Esophagus (tissue), 2 donors: ENCODE data around the gene BLOC1S1. TPM values are rescaled to one million over a fixed set of nuclear protein-coding genes. Genes with fewer than 3 reads are reported as not detected.
"Not testable (repeated sequence)": the region's sequence is repeated elsewhere in the genome, so short reads cannot be mapped to it uniquely, and the experiment has no call there.

Experiments used
- H3K27ac ChIP-seq, 2 donors: one replicate each; pipeline ENCODE4 v1.5.1; 2013; ENCODE audit warnings: low read depth in 2 of 2, mild to moderate bottlenecking in 2 of 2, inconsistent platforms in 1 of 2, low read length in 1 of 2, moderate library complexity in 1 of 2
- H3K27me3 ChIP-seq, 2 donors: one replicate each; pipeline ENCODE4 v1.6.1; 2013; ENCODE audit warnings: low read length in 2 of 2, control low read depth in 1 of 2, mild to moderate bottlenecking in 1 of 2; ENCODE audit not compliant: insufficient read depth in 2 of 2, control insufficient read depth in 1 of 2
- H3K36me3 ChIP-seq, 2 donors: one replicate each; pipeline ENCODE4 v1.6.1; 2013; ENCODE audit warnings: low read length in 1 of 2; ENCODE audit not compliant: control insufficient read depth in 2 of 2, insufficient read depth in 2 of 2
- H3K4me1 ChIP-seq, 2 donors: one replicate each; pipeline ENCODE4 v1.6.1; 2013; ENCODE audit warnings: low read length in 1 of 2; ENCODE audit not compliant: control insufficient read depth in 2 of 2, insufficient read depth in 2 of 2
- H3K4me3 ChIP-seq, 2 donors: one replicate each; pipeline ENCODE4 v1.5.1; 2013; ENCODE audit warnings: low read length in 2 of 2, mild to moderate bottlenecking in 2 of 2, low read depth in 1 of 2, moderate library complexity in 1 of 2
- H3K9me3 ChIP-seq, 2 donors: one replicate each; pipeline ENCODE4 v1.6.1; 2013; ENCODE audit warnings: mild to moderate bottlenecking in 2 of 2, low read depth in 1 of 2, low read length in 1 of 2, moderate library complexity in 1 of 2; ENCODE audit not compliant: control insufficient read depth in 2 of 2, insufficient read depth in 1 of 2
- WGBS, 2 donors: extraction: QIAGEN DNeasy Blood & Tissue Kit; methylation state at CpG; one replicate each; pipeline ENCODE4 v1.1.7; 2013; 5-methylcytosine and 5-hydroxymethylcytosine counted together
- polyA plus RNA-seq, 2 donors: library from polyadenylated mRNA; stranded (reverse); fragments of 200-250 nt; gene quantifications; one replicate each; pipeline ENCODE4 v1.2.3, GENCODE V29; 2013
- donor health status: healthy with polysubstance abuse.
- donor health status: Bipolar disorder and iron deficiency.

The BLOC1S1 gene
- polyA plus RNA-seq, 2 donors, result 269 to 326 TPM

DNA sequence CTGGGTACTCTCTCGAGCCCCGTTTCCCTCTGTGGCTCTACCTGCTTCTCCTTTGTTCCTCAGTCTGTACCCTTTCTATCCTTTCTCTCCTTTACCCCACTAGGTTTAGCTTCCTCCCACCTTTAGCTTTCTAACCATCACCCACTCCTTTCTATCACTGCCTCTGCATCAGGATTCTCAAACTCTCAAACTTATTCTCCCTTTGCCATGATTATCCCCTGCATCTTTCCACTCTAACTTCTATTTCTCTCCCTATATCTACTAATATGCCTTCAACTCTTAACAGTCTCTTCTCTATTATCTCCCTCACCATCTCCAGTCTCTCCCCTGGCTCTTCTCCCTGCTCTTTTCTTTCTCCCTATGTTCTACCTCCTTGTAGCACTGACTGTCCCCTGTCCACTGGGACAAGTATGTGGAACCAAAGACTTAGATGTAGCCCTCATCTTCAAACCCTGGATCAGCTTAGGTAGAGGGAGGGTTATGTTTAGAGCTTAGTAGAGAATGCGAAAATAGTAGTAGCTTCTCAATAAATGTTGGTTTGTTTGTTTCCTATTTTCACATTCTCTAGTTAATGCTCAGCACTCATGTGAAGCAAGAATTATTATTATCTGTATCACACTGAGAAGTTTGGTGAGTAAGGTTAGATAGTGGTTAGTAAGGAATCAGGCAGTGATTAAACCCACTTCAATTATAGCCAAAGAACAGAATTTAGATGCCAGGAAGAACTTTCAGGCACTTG is 30.5 kb downstream of the BLOC1S1 start:
- H3K9me3 ChIP-seq, result no peaks in the 10 kb centered on the region
- H3K4me1 ChIP-seq, result peaks cover 2 to 10% of the 10 kb centered on the region in 2 donors
- H3K36me3 ChIP-seq, result peaks cover 0 to 2% of the 10 kb centered on the region in 2 donors
- no peak overlapping the region for H3K4me3 ChIP-seq
- H3K27ac ChIP-seq, result no peak overlapping the region
- H3K27me3 ChIP-seq, result no peaks in the 10 kb centered on the region
- 41 to 46% methylated on average over 3 of the region's 3 CpGs for WGBS, 2 donors

DNA sequence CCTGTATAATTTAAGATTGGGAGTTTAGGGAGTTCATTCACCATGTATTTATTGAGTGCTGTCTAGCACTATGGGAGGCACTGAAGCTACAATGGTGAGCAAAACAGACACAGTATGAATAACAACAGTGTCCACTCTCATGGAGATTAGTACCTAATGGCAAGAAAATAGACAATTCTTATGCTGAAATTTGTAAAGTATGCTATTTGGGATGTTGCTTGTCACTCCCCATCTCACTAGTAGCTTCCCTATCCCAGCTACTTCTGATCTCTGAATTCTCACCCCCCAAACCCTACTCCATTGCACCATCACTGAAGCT is 31.0 kb downstream of the BLOC1S1 start:
- Histone ChIP-seq H3K27me3 (no peaks in the 10 kb centered on the region), H3K4me3 (no peak overlapping the region), H3K27ac (no peak overlapping the region), H3K9me3 (no peaks in the 10 kb centered on the region), H3K36me3 (peaks cover under 1 to 7% of the 10 kb centered on the region in 2 donors), H3K4me1 (peaks cover 2 to 10% of the 10 kb centered on the region in 2 donors)

DNA sequence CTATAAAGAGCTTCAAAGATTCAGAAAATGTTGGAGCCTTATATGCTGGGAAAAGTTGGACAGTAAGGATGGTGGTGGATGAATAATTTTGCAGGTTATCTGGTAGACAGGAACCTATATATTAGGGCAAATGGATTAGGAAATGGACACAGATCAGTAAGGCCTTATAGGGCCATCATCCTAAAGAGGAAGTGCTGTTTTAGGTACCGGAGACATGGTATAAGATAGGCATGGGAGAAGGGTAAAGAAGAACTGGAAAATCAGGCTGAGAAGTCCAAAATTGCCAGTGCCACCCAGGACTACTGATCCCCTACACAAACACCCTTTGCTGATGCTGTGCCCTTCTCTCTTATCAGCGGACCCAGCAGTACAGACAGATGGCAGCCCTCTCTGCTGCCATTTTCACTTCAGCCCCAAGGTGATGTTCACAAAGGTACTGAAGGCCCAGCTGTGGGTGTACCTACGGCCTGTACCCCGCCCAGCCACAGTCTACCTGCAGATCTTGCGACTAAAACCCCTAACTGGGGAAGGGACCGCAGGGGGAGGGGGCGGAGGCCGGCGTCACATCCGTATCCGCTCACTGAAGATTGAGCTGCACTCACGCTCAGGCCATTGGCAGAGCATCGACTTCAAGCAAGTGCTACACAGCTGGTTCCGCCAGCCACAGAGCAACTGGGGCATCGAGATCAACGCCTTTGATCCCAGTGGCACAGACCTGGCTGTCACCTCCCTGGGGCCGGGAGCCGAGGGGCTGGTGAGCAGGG is 32.6 kb downstream of the BLOC1S1 start:
- WGBS, 2 donors, result 88 to 91% methylated on average over 17 to 18 of the region's 18 CpGs
- Histone ChIP-seq H3K27me3 (no peaks in the 10 kb centered on the region), H3K9me3 (no peaks in the 10 kb centered on the region), H3K27ac (no peak overlapping the region), H3K4me3 (no peak overlapping the region), H3K4me1 (peaks cover 2 to 10% of the 10 kb centered on the region in 2 donors), H3K36me3 (peaks cover 6 to 12% of the 10 kb centered on the region in 2 donors)

DNA sequence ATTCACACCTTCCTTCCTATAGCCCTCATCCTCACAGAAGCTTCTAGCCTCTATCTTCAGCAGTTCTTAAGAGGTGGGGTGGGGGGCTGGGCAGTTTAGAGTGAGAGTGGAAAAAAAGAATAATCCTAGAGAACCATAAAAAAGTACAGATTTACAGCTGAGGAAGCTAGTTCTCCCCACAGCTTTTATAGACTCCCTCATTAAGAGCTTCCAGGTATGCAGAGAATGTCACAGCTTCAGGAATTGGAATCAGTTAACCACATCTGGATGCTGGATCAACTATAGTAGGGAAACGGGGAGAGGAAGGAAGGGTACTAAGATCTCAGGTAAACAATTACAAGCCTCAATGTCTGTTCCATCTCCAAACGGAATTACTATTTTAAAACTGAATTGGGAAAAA is 39.4 kb downstream of the BLOC1S1 start:
- Histone ChIP-seq H3K36me3 (peaks cover 12 to 17% of the 10 kb centered on the region in 2 donors), H3K4me1 (no peaks in the 10 kb centered on the region), H3K4me3 (no peak overlapping the region), H3K27me3 (no peaks in the 10 kb centered on the region), H3K9me3 (no peaks in the 10 kb centered on the region), H3K27ac (no peak overlapping the region)
- WGBS, 2 donors, result 65 to 66% methylated on average over 2 of the region's 2 CpGs

DNA sequence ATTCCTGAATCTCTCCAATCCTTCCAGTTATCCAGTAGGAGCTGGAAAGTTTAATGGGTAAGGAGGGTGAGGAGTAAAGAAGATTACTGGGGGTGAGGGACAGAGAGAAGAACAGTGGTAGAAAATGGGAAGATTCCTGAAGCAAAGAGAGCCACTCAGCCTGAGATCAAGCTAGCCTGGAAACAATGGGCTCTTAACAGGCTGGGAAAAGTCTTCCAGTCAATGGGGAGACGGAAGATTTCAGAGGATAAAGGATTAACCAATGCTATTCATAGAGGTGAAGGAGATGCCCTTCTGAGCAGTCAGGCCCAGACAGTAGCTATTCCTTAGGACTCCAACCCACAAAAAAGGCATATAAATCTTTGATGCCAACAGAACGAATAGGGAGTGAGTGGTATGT is 41.9 kb downstream of the BLOC1S1 start:
- no peak overlapping the region for H3K4me3 ChIP-seq
- H3K27me3 ChIP-seq, result no peaks in the 10 kb centered on the region
- no peaks in the 10 kb centered on the region for H3K4me1 ChIP-seq
- H3K9me3 ChIP-seq, result no peaks in the 10 kb centered on the region
- peaks cover 4 to 7% of the 10 kb centered on the region in 2 donors for H3K36me3 ChIP-seq
- no peak overlapping the region for H3K27ac ChIP-seq
- 71% methylated on average over 2 of the region's 2 CpGs for WGBS, 2 donors

DNA sequence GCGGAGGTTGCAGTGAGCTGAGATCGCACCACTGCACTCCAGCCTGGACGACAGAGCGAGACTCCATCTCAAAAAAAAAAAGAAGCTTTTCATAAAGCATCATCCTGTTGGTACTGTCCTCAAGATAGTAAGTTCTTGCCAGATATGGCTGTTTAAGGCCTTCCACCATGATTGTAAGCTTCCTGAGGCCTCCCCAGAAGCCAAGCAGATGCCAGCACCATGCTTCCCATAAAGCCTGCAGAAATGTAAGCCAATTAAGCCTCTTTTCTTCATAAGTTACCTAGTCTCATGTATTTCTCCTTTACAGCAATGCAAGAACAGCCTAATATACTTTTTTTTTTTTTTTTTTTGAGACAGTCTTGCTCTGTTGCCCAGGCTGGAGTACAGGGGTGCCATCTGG is 42.7 kb downstream of the BLOC1S1 start:
- not testable (repeated sequence) for H3K4me1 ChIP-seq, H3K4me3 ChIP-seq, H3K27ac ChIP-seq, H3K27me3 ChIP-seq, H3K9me3 ChIP-seq, H3K36me3 ChIP-seq
- 98 to 99% methylated on average over 4 of the region's 4 CpGs for WGBS, 2 donors

DNA sequence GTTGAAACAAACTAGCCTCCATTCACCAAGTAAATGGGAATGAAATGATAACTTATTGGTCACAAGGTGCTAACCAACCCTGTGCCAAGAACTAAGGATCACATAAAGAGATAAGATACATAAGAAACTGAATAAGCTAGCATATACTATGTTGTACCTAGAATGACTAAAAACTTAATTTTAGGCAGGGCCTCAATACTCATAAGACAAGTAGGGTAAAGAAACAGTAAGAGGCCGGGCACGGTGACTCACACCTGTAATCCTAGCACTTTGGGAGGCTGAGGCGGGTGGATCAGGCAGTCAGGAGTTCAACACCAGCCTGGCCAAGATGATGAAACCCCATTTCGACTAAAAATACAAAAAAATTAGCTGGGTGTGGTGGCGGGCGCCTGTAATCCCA is 44.8 kb downstream of the BLOC1S1 start:
- Histone ChIP-seq H3K9me3 (no peaks in the 10 kb centered on the region), H3K4me3 (no peak overlapping the region), H3K27me3 (no peaks in the 10 kb centered on the region), H3K4me1 (no peaks in the 10 kb centered on the region), H3K36me3 (peaks cover 4 to 7% of the 10 kb centered on the region in 2 donors), H3K27ac (no peak overlapping the region)
- 81 to 85% methylated on average over 6 of the region's 6 CpGs for WGBS, 2 donors

DNA sequence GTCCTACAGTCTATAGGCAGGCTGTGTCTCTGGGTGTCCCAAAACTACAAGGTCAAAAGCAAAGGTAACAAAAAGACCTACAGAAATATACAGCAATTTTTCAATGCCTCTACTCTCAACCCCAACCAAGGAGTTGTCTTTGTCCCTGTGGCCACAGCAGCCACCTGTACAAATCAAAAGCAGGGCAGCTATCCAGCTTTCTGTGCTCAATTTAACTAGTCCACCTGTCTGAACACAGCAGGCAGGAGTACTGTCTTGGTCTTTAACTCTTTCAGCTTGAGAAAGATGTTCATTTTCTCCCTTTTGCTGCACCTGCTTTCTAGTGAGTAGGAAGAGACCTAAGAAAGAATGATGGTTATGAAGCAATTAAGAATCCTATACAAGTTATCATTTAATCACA is 46.8 kb downstream of the BLOC1S1 start:
- no peak overlapping the region for H3K4me3 ChIP-seq
- H3K27me3 ChIP-seq, result no peaks in the 10 kb centered on the region

DNA sequence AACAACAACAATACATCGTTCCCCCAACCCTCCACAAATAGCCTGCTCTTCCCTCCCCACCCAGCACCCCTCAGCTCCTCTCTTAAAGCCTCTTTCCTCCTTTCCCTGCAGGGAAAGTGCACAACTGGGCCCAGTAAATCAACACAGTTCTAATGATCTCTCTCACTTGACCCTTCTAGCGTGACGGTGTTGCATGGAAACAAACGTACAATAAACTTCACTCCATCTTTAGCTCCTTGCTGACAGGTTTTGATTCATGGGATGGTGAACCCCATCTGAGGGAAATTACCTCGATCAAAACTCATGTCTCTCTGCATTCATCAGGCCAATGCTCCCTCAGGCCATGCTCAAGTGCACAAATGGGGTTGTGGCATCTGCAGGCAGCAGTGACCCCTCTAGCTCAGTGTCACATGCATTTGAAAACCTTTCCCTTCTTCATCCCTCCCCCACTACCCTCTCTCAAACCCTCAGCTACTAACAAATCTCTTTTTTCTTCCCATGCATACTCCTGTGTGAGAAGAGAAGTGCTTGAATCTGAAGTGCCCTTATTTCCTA is 50.0 kb downstream of the BLOC1S1 start:
- 78 to 88% methylated on average over 5 of the region's 5 CpGs for WGBS, 2 donors
- Histone ChIP-seq H3K27me3 (no peaks in the 10 kb centered on the region), H3K4me1 (no peaks in the 10 kb centered on the region), H3K27ac (no peak overlapping the region), H3K9me3 (no peaks in the 10 kb centered on the region), H3K4me3 (no peak overlapping the region), H3K36me3 (peaks cover 0 to 3% of the 10 kb centered on the region in 2 donors)

More for the DNA sequence above, 46.8 kb downstream of the BLOC1S1 start:
- H3K27ac ChIP-seq, result no peak overlapping the region
- peaks cover 2 to 3% of the 10 kb centered on the region in 2 donors for H3K36me3 ChIP-seq
- H3K9me3 ChIP-seq, result no peaks in the 10 kb centered on the region
- no peaks in the 10 kb centered on the region for H3K4me1 ChIP-seq
